RCC 7860 (cell line): ENCODE results near the gene ANKUB1.

Experiments used
- DNase-seq: peaks from one replicate; pipeline ENCODE4 v3.0.0-alpha.2; 2015; ENCODE audit warnings: low spot score
- FAIRE-seq: peaks from 2 replicates; lab custom pipeline; 2012; peaks lifted over from hg19 to GRCh38; lab: Jason Lieb, UNC

ANKUB1 gene

DNA sequence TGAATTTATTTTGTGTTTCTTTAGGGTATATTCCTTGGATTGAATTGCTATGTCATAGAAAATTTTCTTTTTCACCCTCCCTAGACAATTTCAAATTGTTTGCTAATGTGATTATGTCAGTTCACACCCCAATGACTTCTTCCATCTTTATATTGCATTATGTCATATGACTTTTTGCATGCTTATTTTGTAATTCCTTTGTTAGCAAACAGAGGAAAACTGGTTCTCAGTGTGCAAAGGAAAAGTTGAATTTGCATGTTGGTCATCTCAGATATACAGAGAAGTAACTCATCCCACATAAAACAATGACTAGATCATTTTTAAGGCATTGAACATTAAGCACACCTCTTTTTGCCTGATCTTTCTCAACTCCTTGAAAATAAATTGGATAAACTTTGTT lies 17.3 kb upstream of the ANKUB1 start:
- FAIRE-seq (no peak), DNase-seq (no peak)

DNA sequence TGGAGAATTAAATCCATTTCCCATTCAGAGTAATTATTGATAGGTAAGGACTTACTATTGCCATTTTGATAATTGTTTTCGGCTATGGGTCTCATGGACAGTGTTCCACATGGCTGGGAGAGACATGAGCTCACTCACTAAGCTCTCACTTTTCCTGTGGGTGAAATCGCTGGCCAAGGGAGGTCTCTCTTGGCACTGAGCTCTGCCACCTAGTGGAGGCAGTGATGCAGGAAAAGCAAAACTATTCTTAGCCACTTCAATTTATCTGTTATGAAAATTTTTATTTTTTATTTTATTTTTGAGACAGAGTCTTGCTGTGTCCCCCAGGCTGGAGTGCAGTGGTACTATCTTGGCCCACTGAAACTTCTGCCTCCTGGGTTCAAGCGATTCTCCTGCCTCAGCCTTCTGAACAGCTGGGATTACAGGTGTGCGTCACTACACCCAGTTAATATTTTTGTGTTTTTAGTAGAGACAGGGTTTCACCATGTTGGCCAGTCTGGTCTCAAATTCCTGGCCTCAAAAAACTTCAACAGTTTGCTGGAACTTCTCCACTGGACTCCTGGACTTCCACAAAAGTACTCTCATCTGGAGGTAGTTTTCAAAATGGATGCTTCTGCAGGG lies 16.0 kb upstream of the ANKUB1 start:
- DNase-seq (peak; percentile 66), FAIRE-seq (peak; percentile 88)

DNA sequence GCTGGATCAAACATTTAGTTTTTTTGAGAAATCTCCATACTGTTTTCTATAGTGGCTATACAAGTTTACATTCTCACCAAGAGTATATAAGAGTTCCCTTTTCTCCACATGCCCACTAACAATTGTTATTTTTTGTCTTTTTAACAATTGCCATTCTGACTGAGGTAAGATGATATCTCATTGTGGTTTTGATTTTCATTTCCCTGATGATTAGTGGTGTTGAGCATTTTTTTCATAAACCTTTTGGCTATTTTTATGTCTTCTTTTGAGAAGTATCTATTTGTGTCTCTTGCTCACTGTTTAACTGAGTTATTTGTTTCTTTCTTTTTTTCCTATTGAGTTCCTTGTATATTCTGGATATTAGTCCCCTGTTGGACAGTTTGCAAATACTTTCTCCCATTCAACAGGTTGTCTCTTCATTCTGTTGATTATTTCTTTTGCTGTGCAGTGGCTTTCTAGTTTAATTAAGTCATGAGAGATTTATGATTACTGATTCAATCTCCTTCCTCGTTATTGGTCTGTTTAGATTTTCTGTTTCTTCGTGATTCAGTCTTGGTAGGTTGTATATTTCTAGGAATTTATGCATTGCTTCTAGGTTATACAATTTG lies 13.9 kb upstream of the ANKUB1 start:
- no peak for FAIRE-seq

DNA sequence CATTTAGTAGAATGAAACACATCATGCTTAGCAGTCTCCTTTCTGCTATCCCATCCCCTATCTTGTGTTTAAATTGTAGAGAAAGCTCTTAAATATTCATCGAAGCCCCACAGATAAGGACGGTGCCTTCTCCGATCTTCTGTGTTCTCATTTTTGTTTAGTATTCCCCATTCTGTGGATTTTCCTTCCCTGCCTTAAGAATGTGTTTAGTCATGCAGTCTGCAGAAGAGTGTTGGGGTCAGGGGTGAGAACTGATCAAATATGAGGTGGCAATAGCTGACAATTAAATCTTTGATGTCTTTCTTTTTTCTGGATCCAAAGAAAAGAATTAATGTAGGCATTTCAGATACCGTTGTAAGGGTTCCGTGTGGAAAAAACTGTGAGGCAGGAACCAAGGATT lies 9.3 kb upstream of the ANKUB1 start:
- DNase-seq (no peak), FAIRE-seq (no peak)

More for the DNA sequence above, 13.9 kb upstream of the ANKUB1 start:
- DNase-seq = no peak

- FAIRE-seq (no peak), DNase-seq (no peak)
Measured at GRCh38 chr3:149801195-149801594, 8.8 kb upstream of the ANKUB1 start.

DNA sequence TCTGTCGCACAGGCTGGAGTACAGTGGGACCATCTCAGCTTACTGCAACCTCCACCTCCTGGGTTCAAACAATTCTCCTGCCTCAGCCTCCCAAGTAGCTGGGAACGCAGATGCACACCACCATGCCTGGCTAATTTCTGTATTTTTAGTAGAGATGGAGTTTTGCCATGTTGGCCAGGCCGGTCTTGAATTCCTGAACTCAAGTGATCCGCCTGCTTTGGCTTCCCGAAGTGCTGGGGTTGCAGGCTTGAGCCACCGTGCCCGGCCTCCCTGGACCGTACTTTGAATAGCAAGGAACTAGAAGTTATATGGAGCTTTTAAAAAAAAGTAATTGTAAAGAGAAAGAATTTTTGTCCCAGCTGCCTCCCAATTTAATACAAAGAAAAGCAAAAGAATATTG lies 8.3 kb upstream of the ANKUB1 start:
- FAIRE-seq (no peak), DNase-seq (no peak)

GRCh38 chr3:149796026-149796425 lies 3.7 kb upstream of the ANKUB1 start:
- DNase-seq (no peak), FAIRE-seq (no peak)

DNA sequence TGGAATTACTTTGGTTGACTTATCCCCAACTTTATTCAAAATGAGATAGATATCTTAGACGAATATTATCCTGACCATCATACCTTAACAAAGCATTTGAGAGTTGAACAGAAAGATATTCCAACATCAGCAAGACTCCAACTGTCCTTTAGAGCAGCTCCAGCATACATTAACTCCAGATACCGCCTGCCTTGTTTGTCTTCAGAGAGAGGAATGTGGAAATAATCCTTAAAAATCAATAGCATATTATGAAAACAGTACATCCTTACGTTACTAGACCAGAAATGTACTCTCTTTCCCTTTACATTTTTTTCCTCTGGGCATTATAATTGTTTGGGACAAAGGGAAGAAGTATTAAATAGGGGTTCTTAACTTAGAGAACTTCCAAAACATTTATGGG lies 1.7 kb downstream of the ANKUB1 start:
- FAIRE-seq (no peak), DNase-seq (no peak)

DNA sequence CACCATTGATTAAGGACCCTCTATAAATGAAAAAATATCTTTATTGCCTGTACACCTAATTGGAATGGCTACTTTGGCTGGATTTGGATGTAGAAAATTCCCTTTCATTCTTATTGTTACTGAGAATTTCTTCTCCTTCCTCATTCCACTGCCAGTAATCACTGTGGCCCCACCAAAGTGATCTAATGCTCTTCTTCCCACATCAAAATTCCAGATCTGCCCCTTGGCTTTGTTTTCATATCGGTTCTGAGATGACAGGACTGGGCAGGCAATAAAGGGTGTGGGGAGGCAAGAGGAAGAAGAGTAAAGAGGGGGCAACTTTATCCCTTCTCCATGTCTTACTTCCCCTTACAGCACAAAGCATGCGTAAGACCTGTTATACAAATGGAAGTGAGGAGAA lies 2.1 kb downstream of the ANKUB1 start:
- FAIRE-seq (no peak), DNase-seq (no peak)

DNA sequence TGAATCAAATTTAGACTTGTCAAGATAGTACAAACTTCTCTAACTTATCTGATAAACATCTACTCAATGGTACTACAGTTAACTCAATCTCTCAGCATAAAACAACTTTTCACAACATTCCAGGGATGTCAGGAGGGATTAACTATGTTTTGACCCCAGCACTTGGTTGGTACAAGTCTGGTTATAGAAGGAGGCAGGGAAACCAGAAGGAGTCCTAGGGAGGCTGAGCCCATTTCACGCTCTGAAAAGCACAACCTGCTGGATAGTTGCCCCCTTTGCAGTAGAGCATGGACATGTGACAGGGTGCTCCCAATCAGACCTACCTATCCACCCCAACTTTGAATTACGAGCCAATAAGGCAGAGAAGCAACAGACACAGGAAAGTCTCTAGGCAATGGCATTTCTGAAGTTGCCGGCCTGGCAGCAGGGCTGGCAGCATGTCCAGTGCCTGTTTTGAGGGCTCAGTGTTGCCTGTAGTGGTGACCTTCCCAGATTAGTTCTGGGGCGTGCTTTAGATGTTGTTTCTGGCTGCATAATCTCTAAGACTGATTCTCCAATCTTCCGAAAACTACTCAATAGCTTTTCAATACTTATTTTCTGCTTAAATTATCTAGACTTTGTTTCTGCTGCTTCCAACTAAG lies 8.2 kb downstream of the ANKUB1 start:
- no peak for FAIRE-seq
- peak; percentile 62 for DNase-seq

GRCh38 chr3:149783576-149783975 lies 8.8 kb downstream of the ANKUB1 start:
- FAIRE-seq = peak; percentile 88
- peak; percentile 72 for DNase-seq

DNA sequence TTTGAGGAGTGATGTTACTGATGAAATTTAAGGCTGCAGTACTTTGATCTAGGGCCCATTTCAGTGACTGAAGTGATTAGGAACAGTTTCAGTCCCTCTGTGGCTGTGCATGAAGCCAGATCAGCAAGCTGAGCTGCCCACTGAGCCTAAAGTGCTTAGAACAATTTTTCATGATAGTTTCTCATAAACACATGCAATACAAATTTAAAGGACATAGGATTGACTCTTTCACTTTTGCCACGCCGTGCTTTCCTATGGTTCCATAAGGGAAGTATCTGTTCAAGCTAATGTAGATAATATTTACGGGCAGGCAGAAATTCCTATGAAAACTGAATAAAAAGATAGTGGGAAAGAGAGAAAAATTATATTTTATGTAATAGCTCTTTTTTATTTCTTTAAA lies 10.6 kb downstream of the ANKUB1 start:
- DNase-seq = no peak
- no peak for FAIRE-seq

DNA sequence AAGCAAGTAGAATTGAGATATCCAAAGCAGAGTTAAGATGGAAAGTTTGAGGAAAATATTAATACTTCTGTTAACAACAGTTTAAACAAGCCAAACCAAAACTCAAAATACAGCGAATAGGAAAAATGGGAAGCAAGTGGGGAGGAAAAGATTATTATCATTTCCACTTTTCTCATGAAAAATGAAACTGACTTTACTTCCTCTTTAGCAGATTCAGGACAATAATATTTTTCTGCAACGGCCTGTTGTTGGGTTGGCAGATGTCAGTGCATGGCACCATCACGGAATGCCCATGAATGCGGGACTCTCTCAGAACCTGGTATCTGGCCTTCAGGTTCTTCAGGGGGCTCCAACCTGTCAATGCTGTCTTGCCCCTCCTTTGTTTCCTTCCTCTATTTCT lies 11.1 kb downstream of the ANKUB1 start:
- DNase-seq (no peak), FAIRE-seq (no peak)

GRCh38 chr3:149777414-149778214 lies 14.7 kb downstream of the ANKUB1 start:
- DNase-seq (no peak), FAIRE-seq (no peak)

- FAIRE-seq = no peak
- DNase-seq = no peak
Measured at GRCh38 chr3:149776170-149776569, 16.2 kb downstream of the ANKUB1 start.

DNA sequence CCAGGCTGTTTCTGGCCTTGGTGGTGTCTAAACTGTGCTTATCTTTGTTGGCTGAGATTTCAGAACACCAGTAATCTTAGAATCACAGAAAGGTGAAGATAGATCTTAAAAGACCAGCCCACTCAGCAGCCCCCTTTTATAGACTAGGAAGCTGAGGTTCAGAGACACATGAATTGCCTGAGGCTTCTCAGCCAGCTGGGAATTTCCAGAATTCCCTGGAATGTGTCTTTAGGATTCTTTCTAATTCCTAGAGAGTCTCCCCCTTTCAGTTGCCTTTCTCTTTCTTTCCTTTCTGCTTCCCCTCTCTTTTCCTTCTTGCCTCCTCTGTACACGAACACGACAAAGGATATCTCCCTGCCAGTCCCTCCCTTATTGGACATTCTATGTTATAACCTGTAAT lies 19.5 kb downstream of the ANKUB1 start:
- FAIRE-seq (no peak), DNase-seq (no peak)

GRCh38 chr3:149771652-149772271 lies 20.6 kb downstream of the ANKUB1 start:
- FAIRE-seq = no peak
- peak; percentile 25 for DNase-seq

DNA sequence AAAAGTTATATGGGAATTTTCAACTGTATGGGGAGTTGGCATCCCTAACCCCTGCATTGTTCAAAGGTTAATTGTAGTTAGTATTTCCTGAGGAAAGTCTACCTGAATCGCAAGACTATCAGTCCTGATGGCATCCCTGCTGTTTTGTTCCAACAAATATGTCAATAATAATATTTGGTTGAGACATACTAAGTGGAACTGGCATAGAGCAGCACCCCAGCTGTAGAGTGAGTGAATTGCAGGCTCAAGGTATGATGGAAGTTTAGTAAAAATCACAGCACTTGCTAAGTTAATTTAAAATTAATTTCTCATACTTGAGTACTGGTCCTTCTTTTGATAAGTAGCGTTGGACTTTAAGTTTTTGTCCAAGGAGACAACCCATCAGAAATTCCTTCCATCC lies 22.1 kb downstream of the ANKUB1 start:
- DNase-seq (no peak), FAIRE-seq (no peak)

DNA sequence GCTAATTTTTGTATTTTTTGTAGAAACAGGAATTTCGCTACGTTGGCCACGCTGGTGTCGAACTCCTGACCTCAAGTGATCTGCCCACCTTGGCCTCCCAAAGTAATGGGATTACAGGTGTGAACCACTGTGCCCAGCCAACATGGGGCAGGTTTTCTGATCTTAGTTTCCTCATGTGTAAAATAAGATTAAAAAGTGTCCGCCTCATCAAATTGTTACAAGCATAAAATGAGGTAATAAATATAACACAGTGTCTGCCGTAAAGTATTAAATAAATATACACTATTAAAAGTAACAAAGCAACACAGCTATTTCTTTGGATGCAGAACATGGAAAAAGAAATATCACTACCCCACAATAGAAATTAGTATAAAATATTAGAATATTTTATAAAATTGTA lies 23.6 kb downstream of the ANKUB1 start:
- DNase-seq (no peak), FAIRE-seq (no peak)

DNA sequence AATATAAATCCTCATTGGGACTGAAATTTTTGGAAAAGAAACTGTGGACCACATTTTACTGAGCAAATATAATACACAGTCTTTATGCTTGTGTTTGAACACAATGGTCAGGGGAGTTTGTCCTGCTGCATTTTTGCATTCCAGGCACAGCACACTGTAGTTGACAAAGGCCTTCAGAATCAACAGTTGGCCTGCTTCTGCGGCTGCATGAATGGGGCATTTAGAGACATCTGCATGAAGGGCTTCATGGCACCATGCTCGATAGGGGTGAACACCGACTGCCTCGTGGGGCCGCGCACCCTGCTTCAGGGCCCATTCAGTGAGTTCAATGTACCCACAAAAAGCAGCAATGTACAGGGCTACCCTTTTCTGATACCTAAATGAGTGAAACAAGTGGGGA lies 24.6 kb downstream of the ANKUB1 start:
- DNase-seq (no peak), FAIRE-seq (no peak)

GRCh38 chr3:149765762-149766334 lies 26.5 kb downstream of the ANKUB1 start:
- FAIRE-seq = peak; percentile 76
- no peak for DNase-seq
